GM12878 (cell line): ENCODE results near the gene QSOX2.

Experiments
- CBFB ChIP-seq: IDR thresholded peaks from 2 replicates; pipeline ENCODE4 v1.6.1; 2016; ENCODE audit warnings: antibody characterized with exemption, low read depth
- CBX5 ChIP-seq: sonication (generic); IDR thresholded peaks from 2 replicates; pipeline ENCODE4 v1.6.1; 2016; ENCODE audit warnings: low read depth, moderate library complexity, mild to moderate bottlenecking, inconsistent platforms
- ESRRA ChIP-seq: IDR thresholded peaks from 2 replicates; pipeline ENCODE4 v1.6.1; 2012; ENCODE audit warnings: mild to moderate bottlenecking, low read length, improper control_type of control experiment
- EZH2 ChIP-seq: IDR thresholded peaks from 2 replicates; pipeline ENCODE4 v1.6.1; 2012; ENCODE audit warnings: low read depth, mild to moderate bottlenecking, control low read depth, inconsistent platforms, low read length, borderline replicate concordance; ENCODE audit not compliant: control insufficient read depth
- FOXM1 ChIP-seq: IDR thresholded peaks from 2 replicates; pipeline ENCODE4 v1.6.1; 2012; ENCODE audit warnings: low read depth, mild to moderate bottlenecking, inconsistent platforms, low read length, moderate library complexity
- MAX ChIP-seq: IDR thresholded peaks from 2 replicates; pipeline ENCODE4 v1.6.1; 2012; ENCODE audit warnings: low read depth, low read length, improper control_type of control experiment
- MYC ChIP-seq: IDR thresholded peaks from 2 replicates; pipeline ENCODE4 v1.6.1; 2011; ENCODE audit warnings: mild to moderate bottlenecking, low read length, moderate library complexity, inconsistent platforms; ENCODE audit not compliant: insufficient read depth, insufficient replicate concordance, insufficient read length, severe bottlenecking
- POLR2A ChIP-seq: IDR thresholded peaks from 2 replicates; pipeline ENCODE4 v1.6.1; 2011; ENCODE audit warnings: low read depth, mild to moderate bottlenecking, low read length
- RCOR1 ChIP-seq: conservative IDR thresholded peaks from 2 replicates; pipeline ENCODE4 v1.6.1; 2012; ENCODE audit warnings: low read depth, low read length, improper control_type of control experiment
- ZNF384 ChIP-seq: IDR thresholded peaks from 2 replicates; pipeline ENCODE4 v1.6.1; 2012; ENCODE audit warnings: low read depth, mild to moderate bottlenecking, low read length, improper control_type of control experiment, borderline replicate concordance
- TF ChIP-seq, protein P1 (sequence below), 3 experiments: IDR thresholded peaks in 2 of 3; conservative IDR thresholded peaks in 1 of 3; 2 replicates each; pipeline ENCODE4 v1.5.1; 2011; ENCODE audit warnings: low read depth in 3 of 3, low read length in 3 of 3, mild to moderate bottlenecking in 3 of 3, control low read depth in 2 of 3, moderate library complexity in 2 of 3, inconsistent platforms in 1 of 3, mixed read lengths in 1 of 3; ENCODE audit not compliant: control insufficient read depth in 2 of 3, insufficient read depth in 1 of 3; ENCODE audit errors: extremely low read depth in 1 of 3
- TF ChIP-seq, protein P2 (sequence below): IDR thresholded peaks from 2 replicates; pipeline ENCODE4 v1.6.1; 2011; ENCODE audit warnings: borderline replicate concordance, low read depth, mild to moderate bottlenecking, moderate library complexity, mixed read lengths, low read length; ENCODE audit not compliant: insufficient read depth; ENCODE audit errors: extremely low read length
- TF ChIP-seq, protein P3 (sequence below): fragments of 450-650 bp; IDR thresholded peaks from 2 replicates; pipeline ENCODE4 v1.6.1; 2017; ENCODE audit warnings: mild to moderate bottlenecking, moderate library complexity

- TF ChIP-seq MAX (no peak), FOXM1 (no peak), ZNF384 (no peak), RCOR1 (no peak), CBFB (no peak), POLR2A (no peak), CBX5 (no peak), MYC (no peak), EZH2 (no peak), ESRRA (no peak)
- TF ChIP-seq, protein P1, sequence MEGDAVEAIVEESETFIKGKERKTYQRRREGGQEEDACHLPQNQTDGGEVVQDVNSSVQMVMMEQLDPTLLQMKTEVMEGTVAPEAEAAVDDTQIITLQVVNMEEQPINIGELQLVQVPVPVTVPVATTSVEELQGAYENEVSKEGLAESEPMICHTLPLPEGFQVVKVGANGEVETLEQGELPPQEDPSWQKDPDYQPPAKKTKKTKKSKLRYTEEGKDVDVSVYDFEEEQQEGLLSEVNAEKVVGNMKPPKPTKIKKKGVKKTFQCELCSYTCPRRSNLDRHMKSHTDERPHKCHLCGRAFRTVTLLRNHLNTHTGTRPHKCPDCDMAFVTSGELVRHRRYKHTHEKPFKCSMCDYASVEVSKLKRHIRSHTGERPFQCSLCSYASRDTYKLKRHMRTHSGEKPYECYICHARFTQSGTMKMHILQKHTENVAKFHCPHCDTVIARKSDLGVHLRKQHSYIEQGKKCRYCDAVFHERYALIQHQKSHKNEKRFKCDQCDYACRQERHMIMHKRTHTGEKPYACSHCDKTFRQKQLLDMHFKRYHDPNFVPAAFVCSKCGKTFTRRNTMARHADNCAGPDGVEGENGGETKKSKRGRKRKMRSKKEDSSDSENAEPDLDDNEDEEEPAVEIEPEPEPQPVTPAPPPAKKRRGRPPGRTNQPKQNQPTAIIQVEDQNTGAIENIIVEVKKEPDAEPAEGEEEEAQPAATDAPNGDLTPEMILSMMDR (IDR thresholded peaks at IDR 0.05 in 2 of 3, conservative IDR thresholded peaks at IDR 0.05 in 1 of 3; ENCODE audit: control insufficient read depth in 2 of 3, extremely low read depth in 1 of 3, insufficient read depth in 1 of 3, low read depth in 3 of 3, low read length in 3 of 3) = no peak
- TF ChIP-seq, protein P2, sequence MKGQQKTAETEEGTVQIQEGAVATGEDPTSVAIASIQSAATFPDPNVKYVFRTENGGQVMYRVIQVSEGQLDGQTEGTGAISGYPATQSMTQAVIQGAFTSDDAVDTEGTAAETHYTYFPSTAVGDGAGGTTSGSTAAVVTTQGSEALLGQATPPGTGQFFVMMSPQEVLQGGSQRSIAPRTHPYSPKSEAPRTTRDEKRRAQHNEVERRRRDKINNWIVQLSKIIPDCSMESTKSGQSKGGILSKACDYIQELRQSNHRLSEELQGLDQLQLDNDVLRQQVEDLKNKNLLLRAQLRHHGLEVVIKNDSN = no peak
- TF ChIP-seq, protein P3, sequence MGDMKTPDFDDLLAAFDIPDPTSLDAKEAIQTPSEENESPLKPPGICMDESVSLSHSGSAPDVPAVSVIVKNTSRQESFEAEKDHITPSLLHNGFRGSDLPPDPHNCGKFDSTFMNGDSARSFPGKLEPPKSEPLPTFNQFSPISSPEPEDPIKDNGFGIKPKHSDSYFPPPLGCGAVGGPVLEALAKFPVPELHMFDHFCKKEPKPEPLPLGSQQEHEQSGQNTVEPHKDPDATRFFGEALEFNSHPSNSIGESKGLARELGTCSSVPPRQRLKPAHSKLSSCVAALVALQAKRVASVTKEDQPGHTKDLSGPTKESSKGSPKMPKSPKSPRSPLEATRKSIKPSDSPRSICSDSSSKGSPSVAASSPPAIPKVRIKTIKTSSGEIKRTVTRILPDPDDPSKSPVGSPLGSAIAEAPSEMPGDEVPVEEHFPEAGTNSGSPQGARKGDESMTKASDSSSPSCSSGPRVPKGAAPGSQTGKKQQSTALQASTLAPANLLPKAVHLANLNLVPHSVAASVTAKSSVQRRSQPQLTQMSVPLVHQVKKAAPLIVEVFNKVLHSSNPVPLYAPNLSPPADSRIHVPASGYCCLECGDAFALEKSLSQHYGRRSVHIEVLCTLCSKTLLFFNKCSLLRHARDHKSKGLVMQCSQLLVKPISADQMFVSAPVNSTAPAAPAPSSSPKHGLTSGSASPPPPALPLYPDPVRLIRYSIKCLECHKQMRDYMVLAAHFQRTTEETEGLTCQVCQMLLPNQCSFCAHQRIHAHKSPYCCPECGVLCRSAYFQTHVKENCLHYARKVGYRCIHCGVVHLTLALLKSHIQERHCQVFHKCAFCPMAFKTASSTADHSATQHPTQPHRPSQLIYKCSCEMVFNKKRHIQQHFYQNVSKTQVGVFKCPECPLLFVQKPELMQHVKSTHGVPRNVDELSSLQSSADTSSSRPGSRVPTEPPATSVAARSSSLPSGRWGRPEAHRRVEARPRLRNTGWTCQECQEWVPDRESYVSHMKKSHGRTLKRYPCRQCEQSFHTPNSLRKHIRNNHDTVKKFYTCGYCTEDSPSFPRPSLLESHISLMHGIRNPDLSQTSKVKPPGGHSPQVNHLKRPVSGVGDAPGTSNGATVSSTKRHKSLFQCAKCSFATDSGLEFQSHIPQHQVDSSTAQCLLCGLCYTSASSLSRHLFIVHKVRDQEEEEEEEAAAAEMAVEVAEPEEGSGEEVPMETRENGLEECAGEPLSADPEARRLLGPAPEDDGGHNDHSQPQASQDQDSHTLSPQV = no peak
Observed at GRCh38 chr9:136247551-136247916, 1.9 kb upstream of the QSOX2 start.
